Measurements from ENCODE around the gene USP1.

Gene USP1

DNA sequence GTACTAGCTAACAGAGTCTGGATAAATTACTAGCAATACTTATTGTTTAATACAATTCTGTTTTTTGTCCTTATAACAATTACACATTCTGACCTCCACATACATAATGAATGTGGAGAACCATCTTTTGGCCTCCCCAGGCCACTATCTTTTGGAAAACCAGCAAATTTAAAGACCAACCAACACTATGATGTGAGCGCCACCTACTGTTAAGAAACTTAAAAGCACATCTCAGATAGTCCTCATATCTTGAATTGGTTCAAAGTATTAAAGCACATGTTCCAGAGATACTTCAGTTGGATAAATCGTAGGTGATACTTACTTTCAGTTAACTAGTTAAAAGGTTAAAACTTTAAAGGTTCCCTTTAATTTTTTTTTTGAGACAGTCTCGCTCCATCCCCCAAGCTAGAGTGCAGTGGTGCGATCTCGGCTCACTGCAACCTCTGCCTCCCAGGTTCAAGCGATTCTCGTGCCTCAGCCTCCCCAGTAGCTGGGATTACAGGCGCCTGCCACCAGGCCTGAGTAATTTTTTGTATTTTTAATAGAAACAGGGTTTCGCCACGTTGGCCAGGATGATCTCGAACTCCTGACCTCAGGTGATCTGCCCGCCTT is 29.3 kb upstream of the USP1 start:
- H3K4me3 Mint-ChIP-seq: no peak overlapping the region
- no peaks in the 10 kb centered on the region for H3K36me3 Mint-ChIP-seq
- peaks cover 2% of the 10 kb centered on the region for H3K27me3 Mint-ChIP-seq
- H3K9me3 Mint-ChIP-seq: no peaks in the 10 kb centered on the region
- H3K4me1 Mint-ChIP-seq: no peaks in the 10 kb centered on the region
- ATAC-seq (ENCODE audit: low read depth) (peak; percentile 44), DNase-seq (ENCODE audit: low spot score in 2 of 2) (peak in 1 of 2 donors; percentile 32)
- H3K27ac Mint-ChIP-seq: no peak overlapping the region

GRCh38 chr1:62415687-62416086 is 21.2 kb upstream of the USP1 start:
- Mint-ChIP-seq H3K27me3 (peaks cover 7% of the 10 kb centered on the region), H3K27ac (no peak overlapping the region), H3K4me3 (no peak overlapping the region)

DNA sequence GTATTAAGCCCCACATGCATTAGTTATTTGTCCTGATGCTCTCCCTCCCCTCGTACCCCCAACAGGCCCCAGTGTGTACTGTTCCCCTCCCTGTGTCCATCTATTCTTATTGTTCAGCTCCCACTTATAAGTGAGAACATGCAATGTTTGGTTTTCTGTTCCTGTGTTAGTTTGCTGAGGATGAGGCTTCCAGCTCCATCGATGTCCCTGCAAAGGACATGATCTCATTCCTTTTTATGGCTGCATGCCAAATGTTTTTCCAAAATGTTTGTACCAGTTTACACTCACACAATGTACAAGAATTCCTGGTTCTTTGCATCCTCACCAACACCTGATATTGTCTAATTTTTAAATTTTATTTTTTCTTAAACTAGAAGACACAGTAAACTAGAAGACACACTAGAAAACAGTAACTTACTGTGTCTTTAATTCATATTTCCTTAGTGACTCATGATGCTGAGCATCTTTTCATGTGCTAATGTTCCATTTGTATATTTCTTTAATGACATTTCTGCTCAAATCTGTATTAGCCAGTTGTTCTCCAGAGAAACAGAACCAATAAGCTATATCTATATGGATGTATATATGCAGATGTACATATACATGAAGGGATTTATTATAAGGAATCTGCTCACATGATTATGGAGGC is 19.4 kb upstream of the USP1 start:
- no peaks in the 10 kb centered on the region for H3K4me1 Mint-ChIP-seq
- DNase-seq (ENCODE audit: low spot score in 2 of 2): no peak

More at GRCh38 chr1:62415687-62416086, 21.2 kb upstream of the USP1 start:
- ATAC-seq (ENCODE audit: low read depth): no peak
- no peak for DNase-seq (ENCODE audit: low spot score in 2 of 2)
- Mint-ChIP-seq H3K36me3 (no peaks in the 10 kb centered on the region), H3K9me3 (no peaks in the 10 kb centered on the region), H3K4me1 (no peaks in the 10 kb centered on the region)

GRCh38 chr1:62420214-62420613 is 16.6 kb upstream of the USP1 start:
- H3K4me1 Mint-ChIP-seq: no peaks in the 10 kb centered on the region
- H3K27me3 Mint-ChIP-seq: peaks cover 2% of the 10 kb centered on the region
- no peaks in the 10 kb centered on the region for H3K36me3 Mint-ChIP-seq
- H3K27ac Mint-ChIP-seq: no peak overlapping the region
- DNase-seq (ENCODE audit: low spot score in 2 of 2): no peak
- no peaks in the 10 kb centered on the region for H3K9me3 Mint-ChIP-seq
- no peak for ATAC-seq (ENCODE audit: low read depth)
- no peak overlapping the region for H3K4me3 Mint-ChIP-seq

More for the DNA sequence above, 19.4 kb upstream of the USP1 start:
- no peak overlapping the region for H3K4me3 Mint-ChIP-seq
- H3K27me3 Mint-ChIP-seq: peaks cover 5% of the 10 kb centered on the region
- no peak for ATAC-seq (ENCODE audit: low read depth)
- no peaks in the 10 kb centered on the region for H3K9me3 Mint-ChIP-seq
- H3K27ac Mint-ChIP-seq: no peak overlapping the region
- H3K36me3 Mint-ChIP-seq: no peaks in the 10 kb centered on the region

DNA sequence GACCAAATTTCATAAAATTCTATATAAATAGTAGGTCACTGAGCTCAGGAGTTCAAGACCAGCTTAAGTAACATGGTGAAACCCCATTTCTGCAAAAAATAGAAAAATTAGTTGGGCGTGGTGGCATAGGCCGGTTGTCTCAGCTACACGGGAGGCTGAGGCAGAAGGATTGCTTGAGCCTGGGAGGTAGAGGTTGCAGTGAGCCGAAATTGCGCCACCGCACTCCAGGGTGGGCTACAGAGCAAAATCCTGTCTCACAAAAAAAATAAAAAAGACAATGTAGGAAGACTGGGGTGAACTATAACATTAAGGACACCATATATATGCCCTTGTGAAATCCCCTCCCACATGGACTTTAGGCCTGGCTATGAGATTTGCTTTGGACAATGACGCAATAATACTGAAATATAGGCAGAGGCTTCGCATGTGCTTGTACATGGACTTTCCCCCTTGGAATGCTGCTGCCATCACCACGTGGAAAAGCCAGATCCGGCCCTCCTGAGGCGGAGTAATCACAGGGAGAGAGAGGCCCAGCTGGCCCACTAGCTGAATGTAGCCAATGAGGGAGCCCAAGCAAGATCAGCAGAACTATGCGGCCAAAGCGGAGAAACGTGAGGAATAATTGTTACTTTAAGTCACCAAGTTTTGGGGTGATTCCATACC is 13.1 kb upstream of the USP1 start:
- Mint-ChIP-seq H3K4me3 (no peak overlapping the region), H3K27me3 (no peaks in the 10 kb centered on the region), H3K9me3 (no peaks in the 10 kb centered on the region), H3K27ac (no peak overlapping the region), H3K4me1 (no peaks in the 10 kb centered on the region), H3K36me3 (no peaks in the 10 kb centered on the region)
- DNase-seq (ENCODE audit: low spot score in 2 of 2) (no peak), ATAC-seq (ENCODE audit: low read depth) (no peak)

- no peaks in the 10 kb centered on the region for H3K9me3 Mint-ChIP-seq
- no peaks in the 10 kb centered on the region for H3K27me3 Mint-ChIP-seq
- H3K4me1 Mint-ChIP-seq: no peaks in the 10 kb centered on the region
- DNase-seq (ENCODE audit: low spot score in 2 of 2): no peak
- ATAC-seq (ENCODE audit: low read depth): no peak
- no peak overlapping the region for H3K4me3 Mint-ChIP-seq
- no peaks in the 10 kb centered on the region for H3K36me3 Mint-ChIP-seq
- no peak overlapping the region for H3K27ac Mint-ChIP-seq
Observed at GRCh38 chr1:62424411-62424810, 12.4 kb upstream of the USP1 start.

DNA sequence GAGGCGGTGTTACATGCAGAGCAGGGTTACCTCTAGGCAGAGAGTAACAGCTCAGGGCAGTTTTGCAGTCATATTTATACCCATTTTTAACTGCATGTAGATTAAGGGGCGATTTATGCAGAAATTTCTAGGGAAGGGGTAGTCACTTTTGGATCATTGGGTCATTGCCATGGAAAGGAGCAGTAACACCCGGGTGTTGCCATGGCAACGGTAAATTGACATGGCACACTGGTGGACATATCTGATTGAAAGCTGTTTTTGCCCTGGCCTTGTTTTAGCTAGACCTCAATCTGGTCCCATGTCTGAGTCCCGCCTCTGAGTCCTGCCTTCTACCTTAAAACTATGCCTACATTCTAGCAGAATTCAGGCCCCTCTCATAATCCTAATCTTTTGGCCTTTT is 11.8 kb upstream of the USP1 start:
- Mint-ChIP-seq H3K4me3 (no peak overlapping the region), H3K27me3 (no peaks in the 10 kb centered on the region), H3K27ac (no peak overlapping the region), H3K4me1 (no peaks in the 10 kb centered on the region), H3K9me3 (no peaks in the 10 kb centered on the region), H3K36me3 (no peaks in the 10 kb centered on the region)
- ATAC-seq (ENCODE audit: low read depth): no peak
- DNase-seq (ENCODE audit: low spot score in 2 of 2): no peak

- no peak overlapping the region for H3K27ac Mint-ChIP-seq
- no peaks in the 10 kb centered on the region for H3K36me3 Mint-ChIP-seq
- no peak for ATAC-seq (ENCODE audit: low read depth)
Observed at GRCh38 chr1:62426237-62426636, 10.6 kb upstream of the USP1 start.

DNA sequence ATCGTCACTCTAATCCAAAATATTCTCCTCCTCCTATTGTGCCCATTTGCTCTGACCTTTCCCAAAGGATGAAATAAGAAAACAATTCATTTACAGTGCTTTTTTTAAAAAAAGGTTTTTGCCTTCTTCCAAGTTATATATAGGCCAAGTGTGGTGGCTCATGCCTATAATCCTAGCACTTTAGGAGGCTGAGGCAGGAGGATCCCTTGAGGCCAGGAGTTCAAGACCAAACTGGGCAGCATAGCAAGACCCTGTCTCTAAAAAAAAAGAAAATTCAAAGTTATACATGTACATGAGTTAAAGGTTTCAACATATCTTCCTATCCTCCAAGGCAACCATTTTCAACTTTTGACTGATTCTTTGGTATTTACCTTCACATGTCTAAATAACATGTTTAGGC is 10.1 kb upstream of the USP1 start:
- Mint-ChIP-seq H3K27ac (no peak overlapping the region), H3K9me3 (no peaks in the 10 kb centered on the region), H3K36me3 (no peaks in the 10 kb centered on the region), H3K4me1 (no peaks in the 10 kb centered on the region), H3K4me3 (no peak overlapping the region), H3K27me3 (peaks cover 2% of the 10 kb centered on the region)
- no peak for DNase-seq (ENCODE audit: low spot score in 2 of 2)
- ATAC-seq (ENCODE audit: low read depth): no peak

More at GRCh38 chr1:62426237-62426636, 10.6 kb upstream of the USP1 start:
- no peak for DNase-seq (ENCODE audit: low spot score in 2 of 2)
- H3K27me3 Mint-ChIP-seq: peaks cover 2% of the 10 kb centered on the region
- H3K4me3 Mint-ChIP-seq: no peak overlapping the region
- H3K4me1 Mint-ChIP-seq: no peaks in the 10 kb centered on the region
- no peaks in the 10 kb centered on the region for H3K9me3 Mint-ChIP-seq

DNA sequence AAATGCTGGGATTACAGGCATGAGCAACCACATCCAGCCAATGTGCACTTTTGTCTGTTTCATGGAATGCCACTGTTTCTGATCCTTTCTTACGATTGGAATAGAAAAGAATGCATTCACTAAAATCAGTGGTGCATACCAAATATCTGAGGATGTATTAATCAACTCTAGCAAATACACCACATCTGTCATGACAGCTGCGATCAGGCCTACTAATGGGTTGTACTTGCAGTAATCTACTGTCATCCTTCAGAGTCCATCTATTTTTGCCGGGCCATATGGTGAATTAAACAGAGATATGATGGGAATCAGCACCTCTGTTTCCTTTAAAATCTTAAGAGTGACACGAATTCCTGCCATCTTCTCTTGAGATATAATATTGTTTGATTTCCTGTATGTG is 8.5 kb upstream of the USP1 start:
- ATAC-seq (ENCODE audit: low read depth): no peak
- Mint-ChIP-seq H3K27ac (no peak overlapping the region), H3K9me3 (no peaks in the 10 kb centered on the region), H3K27me3 (peaks cover 2% of the 10 kb centered on the region), H3K36me3 (no peaks in the 10 kb centered on the region), H3K4me3 (no peak overlapping the region), H3K4me1 (no peaks in the 10 kb centered on the region)
- DNase-seq (ENCODE audit: low spot score in 2 of 2): no peak

DNA sequence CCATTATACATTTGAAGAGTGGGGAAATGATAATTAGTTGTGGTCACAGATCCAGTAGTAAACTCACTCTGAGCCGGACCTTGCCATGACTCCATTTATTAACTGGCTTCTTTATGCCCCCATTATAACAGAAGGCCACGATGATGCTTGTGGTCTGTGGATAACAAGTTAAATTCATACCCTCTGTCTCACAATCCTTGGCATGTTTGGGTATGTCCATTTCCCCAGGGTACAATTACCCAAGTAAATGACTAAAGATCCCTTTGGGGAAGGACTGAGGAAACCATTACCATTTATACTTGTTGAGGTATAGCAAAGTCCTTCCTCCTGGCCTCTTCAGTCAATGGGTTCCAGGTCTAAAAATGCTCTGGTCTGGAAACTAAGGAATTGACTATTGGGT is 7.3 kb upstream of the USP1 start:
- H3K4me3 Mint-ChIP-seq: no peak overlapping the region
- H3K27me3 Mint-ChIP-seq: peaks cover 2% of the 10 kb centered on the region
- H3K27ac Mint-ChIP-seq: no peak overlapping the region
- H3K4me1 Mint-ChIP-seq: no peaks in the 10 kb centered on the region
- H3K9me3 Mint-ChIP-seq: no peaks in the 10 kb centered on the region
- ATAC-seq (ENCODE audit: low read depth): no peak
- no peaks in the 10 kb centered on the region for H3K36me3 Mint-ChIP-seq
- DNase-seq (ENCODE audit: low spot score in 2 of 2): no peak

DNA sequence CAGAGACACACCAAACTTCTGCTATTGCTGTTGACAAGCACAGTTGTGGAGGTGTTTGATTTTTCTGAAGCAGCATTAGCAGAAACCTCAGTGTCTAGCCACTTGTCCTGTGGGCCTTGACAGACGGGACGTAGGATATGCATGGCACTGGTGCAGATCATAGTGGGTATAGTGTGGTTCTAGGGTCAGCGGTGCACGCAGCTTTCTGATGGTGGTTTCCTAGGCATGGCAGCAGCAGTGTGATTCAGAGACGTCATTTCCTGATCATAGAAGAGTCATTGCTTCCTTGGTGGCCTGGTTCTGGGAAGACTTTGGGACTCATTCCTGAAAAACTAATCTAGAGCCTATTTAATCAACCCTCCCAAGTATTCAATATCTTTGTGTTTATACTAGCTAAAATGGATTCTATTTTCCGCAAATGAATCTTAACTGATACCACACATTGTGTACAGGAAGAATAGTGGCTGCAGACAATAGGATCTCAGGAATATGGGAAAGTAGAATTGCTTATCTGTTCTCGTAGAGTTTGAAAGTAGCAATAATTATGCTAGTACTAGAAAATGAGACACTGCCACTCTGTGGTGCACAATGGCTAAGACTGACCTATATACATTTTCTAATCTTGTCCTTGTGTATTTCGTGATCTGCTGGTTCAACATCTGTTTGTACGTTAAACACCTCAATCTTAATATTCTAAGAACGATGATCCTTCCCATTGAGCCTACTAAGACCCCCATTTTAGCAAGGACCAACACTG is 2.8 kb upstream of the USP1 start:
- H3K4me3 Mint-ChIP-seq: no peak overlapping the region
- H3K27me3 Mint-ChIP-seq: peaks cover 2% of the 10 kb centered on the region
- no peak for DNase-seq (ENCODE audit: low spot score in 2 of 2)
- H3K27ac Mint-ChIP-seq: no peak overlapping the region
- H3K36me3 Mint-ChIP-seq: peaks cover 3% of the 10 kb centered on the region
- peaks cover 4% of the 10 kb centered on the region for H3K9me3 Mint-ChIP-seq
- H3K4me1 Mint-ChIP-seq: peaks cover 13% of the 10 kb centered on the region
- ATAC-seq (ENCODE audit: low read depth): no peak

DNA sequence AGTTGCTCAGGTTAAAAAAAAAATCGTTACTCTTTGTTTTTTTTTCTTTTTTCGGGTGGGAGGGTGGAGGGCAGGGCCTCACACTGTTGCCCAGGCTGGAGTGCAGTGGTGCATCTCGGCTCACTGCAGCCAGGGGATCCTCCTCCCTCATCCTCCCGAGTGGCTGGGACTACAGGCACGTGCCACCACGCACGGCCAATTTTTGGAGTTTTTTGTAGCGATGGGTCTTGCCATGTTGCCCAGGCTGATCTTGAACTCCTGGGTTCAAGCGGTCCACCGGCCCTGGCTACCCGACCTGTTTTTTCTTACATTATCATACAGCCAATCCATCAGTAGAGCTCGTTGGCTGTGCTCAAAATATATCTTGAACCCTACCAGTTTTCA is 2.2 kb upstream of the USP1 start:
- Mint-ChIP-seq H3K36me3 (peaks cover 3% of the 10 kb centered on the region), H3K9me3 (peaks cover 4% of the 10 kb centered on the region), H3K4me1 (peaks cover 13% of the 10 kb centered on the region), H3K4me3 (peak overlapping the region; percentile 41), H3K27ac (no peak overlapping the region), H3K27me3 (peaks cover 2% of the 10 kb centered on the region)
- ATAC-seq (ENCODE audit: low read depth): no peak
- DNase-seq (ENCODE audit: low spot score in 2 of 2): no peak

Measured in memory B cell (primary cell).